Left colon (tissue), 2 donors: Measurements from ENCODE around the gene THSD7A. TPM values are rescaled to one million over a fixed set of nuclear protein-coding genes. Genes with fewer than 3 reads are reported as not detected.
A peak's percentile ranks its signal among the peaks of the same experiment; 100 is the strongest.

ENCODE experiments used
- ATAC-seq: fragments of 200-7000 bp; cut with Tn5 transposase; one replicate; pipeline ENCODE4 v1.9.1; 2020; ENCODE audit warnings: mild to moderate bottlenecking, moderate library complexity
- DNase-seq, 2 donors: peaks; one replicate each; pipeline ENCODE4 v3.0.0-alpha.2; 2020
- intact Hi-C, 2 donors: fragments of 100-400 bp; cut with DNase I in 1 of 2; cut with micrococcal nuclease in 1 of 2; formaldehyde crosslinking; loops; one replicate each; pipeline versions ENCODE4 v1.11.2 to v1.14.0; 2022; cut with DNase I, micrococcal nuclease
- total RNA-seq, 2 donors: library from RNA; stranded (reverse); fragmentation: NEBNext Ultra II Directional; extraction: Animal tissue kit (Norgen Biotek cat#: 25700); gene quantifications; one replicate each; pipeline ENCODE4 v1.2.1, GENCODE V29; 2021
- donor health status: DM: no; HTN: no; CAD: no.
- donor health status: DM: yes; HTN: yes; CAD: no.

Gene THSD7A
- total RNA-seq, 2 donors from 2014 or later = 1.6 to 1.7 TPM

DNA sequence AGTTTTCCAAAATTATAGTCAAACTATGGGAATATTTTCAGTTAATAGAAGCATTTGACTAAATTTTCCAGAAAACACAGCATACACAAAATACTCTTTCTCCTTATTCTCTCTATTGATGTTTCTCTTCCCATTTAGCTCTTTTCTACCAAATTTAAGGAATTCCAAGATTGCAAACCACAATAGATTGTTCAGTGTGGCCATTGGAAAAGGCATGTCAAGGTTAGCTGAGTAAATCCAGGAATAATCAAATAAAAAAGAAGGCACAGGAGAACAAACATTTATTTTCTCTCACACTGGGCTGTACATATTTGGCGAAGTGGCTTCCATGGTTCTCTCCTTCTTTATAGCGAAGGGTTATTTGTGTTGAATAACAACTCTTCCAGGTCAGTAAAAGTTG lies 117.3 kb downstream of the THSD7A start:
- ATAC-seq (no peak), DNase-seq (no peak)
- intact Hi-C loops = no loop called here

DNA sequence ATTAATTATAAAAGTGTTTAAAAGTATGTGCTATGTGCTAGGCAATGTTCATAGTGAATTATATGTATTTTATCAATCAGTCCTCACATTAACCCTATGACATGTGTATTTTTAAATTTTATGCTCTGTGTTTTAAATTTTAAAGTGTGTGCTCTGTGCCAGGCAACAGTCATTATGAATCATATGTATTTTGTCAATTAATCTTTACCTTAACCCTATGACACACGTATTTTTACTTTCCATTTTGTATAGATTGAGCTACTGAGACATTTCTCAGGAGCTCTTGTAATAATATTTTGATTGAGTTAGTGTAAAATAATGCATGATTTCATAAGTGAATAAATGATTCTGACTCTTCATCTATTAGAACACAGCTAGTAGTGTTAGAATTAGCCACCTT lies 117.8 kb downstream of the THSD7A start:
- intact Hi-C loops = no loop called here
- no peak for ATAC-seq

DNA sequence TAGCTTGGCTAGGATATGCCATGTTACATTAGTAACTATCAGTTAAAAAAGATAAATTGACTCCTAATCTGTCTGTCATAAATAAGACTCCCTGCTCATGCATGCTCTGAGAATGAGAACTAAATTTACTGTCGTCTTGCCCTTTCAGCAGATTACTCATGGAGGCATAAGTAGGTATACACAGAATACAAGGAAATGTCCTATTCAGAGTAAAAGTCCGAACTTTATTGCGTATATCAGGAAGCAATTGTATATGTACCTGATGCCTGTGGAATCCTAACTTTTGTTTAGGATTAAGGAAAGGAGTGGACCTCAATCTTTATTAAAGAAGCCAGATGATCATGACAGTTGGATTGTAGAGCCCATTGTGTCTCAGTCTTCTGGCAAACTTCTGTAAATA lies 118.6 kb downstream of the THSD7A start:
- DNase-seq (no peak), ATAC-seq (peak; percentile 82)
- intact Hi-C loops = no loop called here

More for the DNA sequence above, 117.8 kb downstream of the THSD7A start:
- no peak for DNase-seq

DNA sequence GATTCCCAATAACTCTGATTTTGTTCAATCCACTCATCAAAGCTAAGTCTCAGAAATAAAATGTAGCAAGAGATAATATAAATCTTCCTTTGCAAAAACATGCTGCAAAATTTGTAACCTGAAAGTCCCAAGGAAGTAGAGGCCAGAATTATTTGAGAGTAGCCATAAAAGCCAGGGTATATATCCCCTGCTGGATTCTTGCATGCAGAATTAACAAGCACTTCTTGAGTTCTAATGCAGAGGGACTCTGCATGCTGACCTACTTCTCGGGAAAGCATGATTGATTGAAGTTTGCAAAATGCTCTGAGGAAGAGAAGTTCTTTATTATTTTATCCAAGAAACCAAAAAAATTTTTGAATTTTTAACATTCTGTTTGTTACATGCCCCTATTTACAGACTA lies 121.6 kb downstream of the THSD7A start:
- DNase-seq = no peak
- ATAC-seq = no peak
- intact Hi-C loops = no loop called here

DNA sequence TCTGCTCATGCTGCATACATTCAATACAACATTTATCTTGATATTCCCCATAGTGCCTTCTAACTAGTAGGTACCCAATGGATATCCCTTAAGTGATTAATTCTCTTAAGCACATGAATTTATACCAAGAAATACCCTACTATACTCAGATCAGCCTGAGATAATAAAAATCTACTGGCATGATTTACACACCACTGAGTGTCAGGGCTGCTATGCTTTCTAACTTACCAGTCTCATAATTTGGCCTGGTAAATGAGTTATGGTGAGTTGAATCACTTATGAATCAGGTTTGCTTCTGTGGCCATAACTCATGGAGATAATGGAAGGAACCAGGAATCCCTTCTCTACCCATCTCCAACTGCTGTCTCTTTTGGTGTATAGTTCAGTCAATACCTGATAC lies 122.8 kb downstream of the THSD7A start:
- DNase-seq = no peak
- intact Hi-C loops = no loop called here
- ATAC-seq = no peak

DNA sequence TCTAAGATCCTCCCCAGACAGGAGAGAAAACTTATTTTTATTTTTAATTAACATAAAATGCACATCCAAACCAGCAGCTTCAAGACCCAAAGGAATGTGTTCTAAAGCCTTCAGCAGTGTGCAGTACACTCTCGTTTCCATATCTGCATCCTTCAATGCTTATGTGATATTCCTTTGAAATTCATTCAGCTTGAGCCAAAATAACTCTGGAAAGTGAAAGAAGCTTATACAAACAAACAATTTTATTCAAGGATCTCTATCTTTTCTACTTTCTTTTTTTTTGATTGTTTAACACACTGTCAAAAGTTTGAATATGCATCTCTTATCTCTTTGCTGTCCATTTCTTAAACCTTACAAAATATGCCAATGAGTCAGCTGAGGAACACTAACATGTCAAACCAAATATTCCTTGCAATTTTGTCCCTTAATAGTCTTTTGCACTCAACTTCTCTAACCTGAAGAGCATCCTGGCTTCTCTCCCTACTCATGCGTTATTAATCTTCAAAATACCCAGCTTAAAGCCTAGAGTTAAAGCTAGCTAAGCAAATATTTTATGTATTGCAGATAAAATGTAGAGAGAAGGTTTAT lies 124.3 kb downstream of the THSD7A start:
- no peak for ATAC-seq
- intact Hi-C loops = no loop called here
- DNase-seq = no peak

DNA sequence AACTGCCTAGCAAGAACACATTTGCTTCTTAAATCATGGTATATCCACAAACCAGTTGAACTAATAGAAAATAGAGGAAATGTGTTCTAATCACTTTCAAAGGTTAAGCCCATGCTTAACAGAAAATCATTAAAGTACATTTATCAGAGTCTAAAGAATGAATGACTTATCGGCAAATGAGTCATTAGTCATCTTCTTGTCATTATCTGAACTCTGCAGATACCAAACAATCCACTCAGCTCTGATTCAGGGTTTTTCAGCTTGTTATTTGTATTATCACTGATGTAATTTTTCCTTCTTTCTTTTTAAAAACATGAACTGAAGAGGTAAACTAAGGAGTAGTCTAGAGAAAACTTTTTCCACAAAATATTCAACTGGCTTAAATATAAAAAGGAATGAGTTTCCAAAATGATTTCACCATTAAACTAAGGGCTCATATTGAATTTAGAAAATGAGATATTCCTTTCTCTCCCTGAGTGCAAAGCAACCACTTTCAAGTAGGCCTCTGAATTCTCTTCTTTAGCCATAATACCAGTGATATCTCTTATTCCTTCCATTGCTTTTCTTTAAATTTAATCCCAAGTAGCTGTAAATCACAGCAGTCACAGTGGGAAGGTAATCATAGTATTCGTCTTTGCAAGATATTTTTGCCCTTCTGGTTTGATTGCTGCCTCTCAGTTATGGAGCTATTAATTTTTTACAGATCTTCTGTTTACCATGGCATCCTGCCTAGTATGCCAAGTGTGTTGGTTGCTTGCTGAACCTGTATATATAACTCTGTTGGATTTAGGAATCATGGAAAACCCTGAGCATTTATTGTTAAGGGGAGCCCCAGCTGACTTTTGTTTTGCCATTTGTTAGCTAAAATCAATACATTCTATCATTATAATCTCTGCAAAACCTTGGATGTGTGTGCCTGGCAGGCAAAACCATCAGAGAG lies 125.1 kb downstream of the THSD7A start:
- DNase-seq = peak; percentile 8 to 24
- peak; percentile 98 for ATAC-seq
- intact Hi-C loops = no loop called here

DNA sequence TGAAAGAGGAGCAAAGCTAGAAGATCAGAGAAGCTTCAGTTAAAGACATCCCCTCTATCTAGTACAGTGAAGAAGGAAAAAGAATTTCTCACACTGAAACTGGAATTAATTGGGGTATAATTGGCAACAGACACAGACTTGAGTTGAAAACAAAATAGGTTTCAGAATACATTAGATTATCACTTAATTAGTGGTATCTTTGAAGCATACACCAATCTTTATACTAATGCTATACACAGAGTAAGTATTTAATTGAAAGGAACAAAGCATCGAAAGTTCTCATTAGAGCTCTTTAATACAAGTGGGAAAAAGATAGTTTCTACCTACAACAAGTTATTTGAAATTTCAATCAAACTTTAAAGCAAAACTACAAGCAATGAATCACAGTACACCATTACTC lies 128.2 kb downstream of the THSD7A start:
- no peak for DNase-seq
- intact Hi-C loops = no loop called here
- no peak for ATAC-seq

DNA sequence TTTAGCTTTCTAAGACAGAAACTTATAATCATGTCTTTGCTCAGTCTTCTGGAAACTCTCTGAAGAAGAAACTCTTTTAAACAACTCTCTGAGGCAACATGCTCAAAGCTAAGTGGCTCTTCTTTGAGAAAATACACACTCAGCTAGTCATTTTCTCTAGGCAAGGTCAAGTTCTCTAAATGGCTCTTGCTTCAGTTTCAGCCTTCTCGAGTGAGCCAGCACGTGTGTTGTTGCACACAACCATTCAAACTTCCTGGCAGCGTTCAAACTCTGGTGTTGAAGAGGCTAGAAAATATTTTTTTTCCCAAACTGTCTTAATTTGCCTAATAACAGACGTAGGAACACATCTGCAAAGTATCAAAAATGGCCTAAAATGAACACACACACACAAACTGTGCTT lies 129.1 kb downstream of the THSD7A start:
- intact Hi-C loops = no loop called here
- ATAC-seq (no peak), DNase-seq (no peak)

DNA sequence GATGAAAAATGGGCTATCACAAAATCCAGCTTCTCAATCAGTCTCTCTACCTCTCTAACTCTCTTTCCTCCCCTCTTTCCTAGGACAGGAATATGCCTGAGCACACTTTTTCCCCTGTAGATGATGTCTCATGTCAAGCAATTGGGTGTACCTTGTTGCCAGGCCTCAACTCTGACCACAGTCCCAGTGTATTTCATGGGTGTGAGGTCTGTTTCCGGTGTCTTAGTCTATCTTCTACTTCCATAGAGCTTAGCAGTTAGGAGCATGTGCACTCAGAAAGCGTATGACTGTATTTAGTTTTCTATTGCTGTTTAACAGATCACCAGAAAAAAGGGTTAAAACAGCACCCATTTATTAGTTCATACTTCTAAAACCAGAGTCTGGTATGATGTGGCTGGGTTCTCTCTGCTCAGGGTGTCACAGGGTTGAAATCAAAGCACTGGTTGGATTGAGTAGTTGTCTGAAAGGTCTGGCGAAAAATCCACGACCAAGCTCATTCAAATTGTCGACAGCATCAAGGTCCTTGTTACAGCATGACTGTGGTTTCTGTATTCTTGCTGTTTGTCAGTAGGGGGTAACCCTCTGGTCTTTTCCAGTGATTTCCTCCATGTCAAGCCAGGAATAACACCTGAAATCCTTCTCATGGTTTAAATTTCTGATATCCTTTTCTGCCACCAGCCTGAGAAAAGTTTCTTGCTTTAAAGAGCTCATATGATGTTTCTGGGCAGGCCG lies 130.0 kb downstream of the THSD7A start:
- intact Hi-C loops = no loop called here
- DNase-seq = no peak
- no peak for ATAC-seq

DNA sequence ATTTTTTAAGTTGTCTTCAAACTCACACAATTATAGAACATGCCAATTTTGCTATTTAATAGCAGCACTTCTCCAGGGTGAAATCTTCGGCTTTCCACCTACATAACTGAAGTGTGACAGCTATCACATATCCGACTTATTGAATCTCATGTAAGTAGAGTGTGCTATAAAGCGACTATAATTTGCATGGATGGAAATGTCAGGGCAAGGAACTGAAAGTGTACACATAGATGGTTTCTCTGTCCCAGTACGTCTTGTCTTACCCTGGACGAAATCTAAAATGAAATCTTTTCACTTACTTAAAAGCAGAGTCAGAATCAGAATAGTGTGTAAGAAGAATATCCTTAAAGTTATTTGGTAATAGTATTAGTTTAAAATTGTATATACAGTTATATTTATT lies 132.3 kb downstream of the THSD7A start:
- DNase-seq (no peak), ATAC-seq (no peak)
- intact Hi-C loops = no loop called here

DNA sequence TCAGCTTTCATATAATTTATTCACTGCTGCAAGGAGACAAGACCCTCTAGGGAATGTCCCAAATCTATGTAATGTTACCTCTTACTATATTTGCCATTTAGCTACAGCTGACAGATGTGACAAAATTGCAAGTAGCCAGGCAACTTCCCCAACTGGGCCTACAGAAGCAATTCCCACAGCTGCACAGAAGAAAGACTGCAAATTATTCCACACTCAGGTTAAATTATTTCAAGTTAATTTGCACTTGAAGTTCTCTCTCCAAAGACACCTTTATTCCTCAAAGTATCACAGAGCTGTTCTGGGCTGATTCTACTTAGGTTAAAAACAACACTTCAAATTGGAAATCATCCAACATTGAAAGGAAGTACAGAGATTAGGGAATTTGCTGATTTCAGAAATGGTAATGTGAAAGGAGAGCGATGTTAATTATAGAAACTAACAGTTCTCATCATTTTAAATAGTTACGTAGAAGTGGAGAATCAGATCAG lies 133.6 kb downstream of the THSD7A start:
- no peak for ATAC-seq
- intact Hi-C loops = no loop called here
- DNase-seq = no peak

DNA sequence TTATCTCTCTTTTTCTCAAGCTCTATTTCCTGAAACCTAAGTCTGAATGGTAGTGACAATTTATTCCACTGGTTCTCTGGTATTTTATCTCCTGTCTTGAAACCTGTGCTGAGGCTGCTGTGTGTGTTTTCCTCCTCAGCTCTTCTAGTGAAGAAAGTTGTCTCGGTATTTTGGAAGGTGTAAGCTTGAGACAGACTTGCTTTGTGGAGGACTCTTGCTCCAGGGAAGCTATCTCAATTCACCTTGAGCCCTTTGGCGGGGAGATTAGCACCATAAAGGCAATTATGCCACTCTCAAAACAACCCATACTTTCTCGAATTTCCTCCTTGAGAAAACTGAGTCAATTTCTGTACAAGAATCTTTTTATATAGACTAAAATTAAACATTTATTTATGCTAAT lies 141.6 kb downstream of the THSD7A start:
- ATAC-seq (no peak), DNase-seq (no peak)
- intact Hi-C loops = no loop called here

DNA sequence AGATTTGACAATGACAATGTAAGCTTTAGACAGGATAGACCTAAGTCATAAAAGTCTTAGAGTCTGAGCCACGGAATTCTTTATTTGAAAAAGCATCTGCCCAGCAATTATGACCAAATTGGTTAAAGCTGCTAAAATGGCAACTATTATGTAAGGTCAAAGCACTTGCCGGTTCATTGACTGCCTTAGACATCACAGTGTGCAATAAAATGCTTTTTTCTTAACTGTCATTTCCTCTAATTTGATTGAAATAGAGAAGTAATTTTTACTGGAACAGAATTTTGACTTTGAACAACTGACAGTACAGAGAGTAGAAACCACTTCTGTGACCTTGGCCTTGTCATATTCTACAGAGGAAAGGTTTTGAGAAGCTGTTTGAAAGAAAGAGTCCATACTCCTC lies 142.9 kb downstream of the THSD7A start:
- intact Hi-C loops = no loop called here
- ATAC-seq = no peak
- no peak for DNase-seq

DNA sequence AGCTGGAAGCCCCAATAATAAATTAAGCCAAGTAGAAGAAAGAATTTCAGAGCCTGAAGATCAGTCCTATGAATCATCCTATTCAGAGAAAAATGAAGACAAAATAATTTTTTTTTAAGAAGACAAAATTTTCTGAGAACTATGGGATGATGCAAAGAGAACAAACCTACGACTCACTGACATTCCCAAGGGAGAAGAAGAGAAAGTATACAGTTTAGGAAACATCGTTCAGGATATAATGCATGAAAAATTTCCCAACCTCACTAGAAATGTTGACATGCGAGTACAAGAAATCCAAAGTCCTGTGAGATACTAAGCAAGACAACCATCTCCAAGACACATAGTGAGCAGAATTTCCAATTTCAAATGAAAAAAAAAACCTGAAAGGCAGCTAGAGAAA lies 150.5 kb downstream of the THSD7A start:
- intact Hi-C loops = no loop called here
- DNase-seq (no peak), ATAC-seq (no peak)

DNA sequence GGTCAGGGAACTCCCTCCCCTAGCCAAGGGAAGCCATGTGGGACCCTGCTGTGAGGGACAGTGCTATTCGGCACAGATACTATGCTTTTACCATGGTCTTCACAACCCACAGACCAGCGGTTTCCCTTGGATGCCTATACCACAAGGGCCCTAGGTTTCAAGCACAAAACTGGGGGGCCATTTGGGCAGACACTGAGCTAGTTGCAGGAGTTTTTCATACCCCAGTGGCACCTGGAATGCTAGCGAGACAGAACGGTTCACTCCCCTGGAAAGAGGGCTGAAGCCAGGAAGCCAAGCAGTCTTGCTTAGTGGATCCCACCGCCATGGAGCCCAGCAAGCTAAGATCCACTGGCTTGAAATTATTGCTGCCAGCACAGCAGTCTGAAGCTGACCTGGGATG lies 156.8 kb downstream of the THSD7A start:
- DNase-seq = no peak
- intact Hi-C loops = no loop called here
- ATAC-seq = no peak

DNA sequence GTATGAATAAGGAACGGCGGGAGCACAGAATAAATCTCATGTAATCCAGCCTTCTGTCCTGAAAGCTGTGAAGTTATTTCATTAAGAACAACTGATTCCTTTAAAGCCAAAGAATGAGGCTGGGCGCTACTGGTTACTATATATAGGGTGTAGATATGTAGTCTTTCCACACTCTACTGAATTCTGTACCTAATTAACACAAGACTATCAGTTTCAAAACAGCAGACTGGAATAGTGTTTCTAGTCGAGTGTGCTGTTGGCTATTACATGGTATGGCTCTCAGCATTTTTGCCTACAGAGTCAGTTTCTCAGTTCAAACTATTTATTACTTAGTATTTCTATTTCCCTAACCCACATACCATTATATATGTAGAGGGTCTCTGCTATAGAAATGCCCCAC lies 163.3 kb downstream of the THSD7A start:
- intact Hi-C loops = loop anchor here in 1 of 2 donors (5.0 kb wide), 1 partner anchor 36 kb away; no protein-coding TSS in a partner anchor
- DNase-seq (no peak), ATAC-seq (no peak)

DNA sequence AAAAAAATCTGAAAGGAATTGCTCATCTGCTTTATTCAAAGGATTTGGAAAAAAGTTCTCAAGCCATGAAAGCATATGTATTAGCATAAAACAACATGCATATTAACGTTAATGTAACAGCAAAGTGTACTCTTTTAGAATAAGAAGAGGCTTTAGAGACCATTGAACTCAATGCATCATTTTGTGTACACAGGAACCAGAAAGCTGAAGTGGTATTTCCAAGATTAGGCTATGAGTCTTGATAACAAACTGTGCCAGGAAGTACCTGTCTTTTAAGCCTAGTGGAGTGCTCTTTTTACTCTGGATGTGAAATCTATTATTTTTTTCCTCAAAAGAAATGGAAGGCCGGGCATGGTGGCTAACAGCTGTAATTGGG lies 164.2 kb downstream of the THSD7A start:
- ATAC-seq (no peak), DNase-seq (no peak)
- intact Hi-C loops = loop anchor here in 1 of 2 donors (5.0 kb wide), 1 partner anchor 35 kb away; no protein-coding TSS in a partner anchor

DNA sequence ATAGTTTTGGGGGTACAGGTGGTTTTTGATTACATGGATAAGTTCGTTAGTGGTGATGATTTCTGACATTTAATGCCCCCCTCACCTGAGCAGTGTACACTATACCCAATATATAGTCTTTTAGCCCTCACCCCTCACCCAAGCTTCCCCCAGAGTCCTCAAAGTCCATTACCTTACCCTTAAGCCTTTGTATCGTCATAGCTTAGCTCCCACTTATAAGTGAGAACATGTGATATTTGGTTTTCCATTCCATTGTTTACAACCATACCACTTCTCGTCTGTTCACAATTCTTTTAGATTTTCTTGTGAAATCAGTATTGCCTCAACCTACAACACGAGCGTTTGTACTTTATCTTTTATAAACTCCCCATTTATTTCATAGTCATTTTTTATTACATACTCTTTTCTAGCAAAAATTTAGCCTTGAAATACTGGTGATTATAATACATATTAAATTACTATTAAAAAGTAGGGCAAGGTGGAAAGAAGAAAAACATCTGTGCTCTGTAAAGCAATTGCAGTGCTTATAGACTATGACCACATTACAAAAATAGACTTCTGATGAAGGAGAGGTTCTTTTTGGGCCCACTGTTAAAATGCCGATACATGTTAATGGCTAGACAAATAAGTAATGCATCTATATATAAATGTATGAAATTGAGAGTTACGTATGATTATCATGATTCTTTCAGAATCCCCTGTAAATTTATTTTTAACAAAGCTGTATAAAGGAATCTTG lies 164.8 kb downstream of the THSD7A start:
- DNase-seq (no peak), ATAC-seq (no peak)
- intact Hi-C loops = loop anchor here in 1 of 2 donors (5.0 kb wide), 1 partner anchor 35 kb away; no protein-coding TSS in a partner anchor
